IMR-90 (cell line): ENCODE results near the gene UBE2C. TPM values are rescaled to one million over a fixed set of nuclear protein-coding genes. Genes with fewer than 3 reads are reported as not detected.

Source experiments
- ATAC-seq: fragments of 200-7000 bp; cut with Tn5 transposase; 2 replicates; pipeline ENCODE4 v1.9.1; 2020; ENCODE audit warnings: low read depth, mild to moderate bottlenecking, moderate library complexity
- BruUV-seq: library from RNA; stranded (reverse); fragments of 400-500 nt; replicated peaks from 2 replicates; lab custom pipeline; 2021; lab: Mats Ljungman, UMichigan
- CTCF ChIA-PET: fragments of 300-600 bp; formaldehyde crosslinking; extraction: SDS; loops from one replicate; lab custom pipeline; 2021; ENCODE audit warnings: antibody characterized with exemption; lab: Yijun Ruan, JAX
- POLR2A ChIA-PET: fragments of 300-600 bp; sonication (Branson Sonifier 250); formaldehyde crosslinking; loops from one replicate; lab custom pipeline; 2022; ENCODE audit warnings: antibody characterized with exemption; ENCODE audit not compliant: unreplicated experiment; lab: Charles Lee
- DNase-seq: peaks from one replicate; pipeline ENCODE4 v3.0.0; 2013
- H2AFZ ChIP-seq: replicated peaks from 2 replicates; pipeline ENCODE3; 2013; ENCODE audit warnings: low read length, mild to moderate bottlenecking; ENCODE audit not compliant: poor library complexity
- H2AK5ac ChIP-seq: 2 replicates; pipeline ENCODE4 v1.6.1; 2013; ENCODE audit warnings: low read depth, low read length, inconsistent platforms
- H2AK9ac ChIP-seq: replicated peaks from 2 replicates; pipeline ENCODE3; 2013; ENCODE audit warnings: mild to moderate bottlenecking, low read depth, low read length, moderate library complexity; ENCODE audit not compliant: poor library complexity
- H2BK120ac ChIP-seq: 2 replicates; pipeline ENCODE4 v1.6.1; 2013; ENCODE audit warnings: low read depth, low read length, inconsistent platforms
- H2BK15ac ChIP-seq: 3 replicates; pipeline ENCODE4 v1.6.1; 2013; ENCODE audit warnings: low read depth, low read length, inconsistent platforms
- H2BK20ac ChIP-seq: 2 replicates; pipeline ENCODE4 v1.6.1; 2013; ENCODE audit warnings: low read depth, mild to moderate bottlenecking, inconsistent platforms, low read length, moderate library complexity
- H2BK5ac ChIP-seq: 2 replicates; pipeline ENCODE4 v1.6.1; 2013; ENCODE audit warnings: mild to moderate bottlenecking, low read depth, low read length, inconsistent platforms; ENCODE audit not compliant: poor library complexity, severe bottlenecking
- H3K14ac ChIP-seq: replicated peaks from 2 replicates; pipeline ENCODE4 v1.6.1; 2013; ENCODE audit warnings: low read depth, low read length, inconsistent platforms
- H3K18ac ChIP-seq: 2 replicates; pipeline ENCODE4 v1.6.1; 2013; ENCODE audit warnings: low read depth, low read length, control low read depth
- H3K23ac ChIP-seq: 2 replicates; pipeline ENCODE4 v1.6.1; 2013; ENCODE audit warnings: low read depth, low read length, inconsistent platforms
- H3K27ac ChIP-seq: 2 replicates; pipeline ENCODE4 v1.5.1; 2013; ENCODE audit warnings: mild to moderate bottlenecking, control low read depth, low read length; ENCODE audit not compliant: insufficient read depth
- H3K27me3 ChIP-seq: 2 replicates; pipeline ENCODE4 v1.6.1; 2013; ENCODE audit warnings: low read length; ENCODE audit not compliant: control insufficient read depth, insufficient read depth
- H3K36me3 ChIP-seq: 2 replicates; pipeline ENCODE4 v1.6.1; 2013; ENCODE audit warnings: low read length, mixed read lengths; ENCODE audit not compliant: control insufficient read depth, insufficient read depth
- H3K4ac ChIP-seq: 2 replicates; pipeline ENCODE4 v1.6.1; 2013; ENCODE audit warnings: low read depth, low read length, inconsistent platforms
- H3K4me1 ChIP-seq: 2 replicates; pipeline ENCODE4 v1.6.1; 2013; ENCODE audit warnings: low read length, mixed read lengths; ENCODE audit not compliant: control insufficient read depth, insufficient read depth
- H3K4me2 ChIP-seq: 2 replicates; pipeline ENCODE4 v1.6.1; 2013; ENCODE audit warnings: low read depth, mild to moderate bottlenecking, control low read depth, low read length, moderate library complexity
- H3K4me3 ChIP-seq: 2 replicates; pipeline ENCODE4 v1.5.1; 2013; ENCODE audit warnings: low read depth, mild to moderate bottlenecking, control low read depth, low read length, moderate library complexity; ENCODE audit not compliant: insufficient read depth
- H3K56ac ChIP-seq: 2 replicates; pipeline ENCODE4 v1.6.1; 2013; ENCODE audit warnings: low read length, inconsistent platforms; ENCODE audit not compliant: insufficient read depth; ENCODE audit errors: extremely low read depth
- H3K79me1 ChIP-seq, 2 experiments: 2 replicates each; pipeline ENCODE4 v1.6.1; 2013; ENCODE audit warnings: low read length in 2 of 2, inconsistent platforms in 1 of 2, low read depth in 1 of 2
- H3K9ac ChIP-seq: 2 replicates; pipeline ENCODE4 v1.6.1; 2013; ENCODE audit warnings: low read depth, low read length, control low read depth
- H3K9me1 ChIP-seq: 2 replicates; pipeline ENCODE4 v1.6.1; 2013; ENCODE audit warnings: low read length, inconsistent platforms; ENCODE audit not compliant: insufficient read depth
- H3K9me3 ChIP-seq: 2 replicates; pipeline ENCODE4 v1.6.1; 2013; ENCODE audit warnings: low read length; ENCODE audit not compliant: control insufficient read depth, insufficient read depth
- H4K20me1 ChIP-seq: 2 replicates; pipeline ENCODE4 v1.6.1; 2013; ENCODE audit warnings: low read length, inconsistent platforms; ENCODE audit not compliant: insufficient read depth
- H4K5ac ChIP-seq: 2 replicates; pipeline ENCODE4 v1.6.1; 2013; ENCODE audit warnings: mild to moderate bottlenecking, low read depth, low read length, control low read depth
- H4K8ac ChIP-seq, 2 experiments: 2 replicates each; pipeline ENCODE4 v1.6.1; 2013; ENCODE audit warnings: low read depth in 2 of 2, low read length in 2 of 2, control low read depth in 1 of 2, inconsistent platforms in 1 of 2
- H4K91ac ChIP-seq: 2 replicates; pipeline ENCODE4 v1.6.1; 2013; ENCODE audit warnings: low read depth, low read length, inconsistent platforms; ENCODE audit not compliant: insufficient read depth
- CHD1 ChIP-seq: IDR thresholded peaks from 2 replicates; pipeline ENCODE4 v1.6.1; 2012; ENCODE audit warnings: low read depth, low read length, improper control_type of control experiment
- MAFK ChIP-seq: IDR thresholded peaks from 2 replicates; pipeline ENCODE4 v1.6.1; 2012; ENCODE audit warnings: low read depth, low read length, improper control_type of control experiment
- MAZ ChIP-seq: IDR thresholded peaks from 2 replicates; pipeline ENCODE4 v1.6.1; 2012; ENCODE audit warnings: low read depth, mild to moderate bottlenecking, low read length, improper control_type of control experiment, moderate library complexity, borderline replicate concordance
- MXI1 ChIP-seq: IDR thresholded peaks from 2 replicates; pipeline ENCODE4 v1.6.1; 2012; ENCODE audit warnings: low read depth, mild to moderate bottlenecking, low read length, moderate library complexity, borderline replicate concordance
- POLR2A ChIP-seq: IDR thresholded peaks from 2 replicates; pipeline ENCODE4 v1.6.1; 2012; ENCODE audit warnings: mild to moderate bottlenecking, low read depth, low read length
- RAD21 ChIP-seq: IDR thresholded peaks from 2 replicates; pipeline ENCODE4 v1.6.1; 2012; ENCODE audit warnings: low read length, improper control_type of control experiment
- RFX5 ChIP-seq: IDR thresholded peaks from 2 replicates; pipeline ENCODE4 v1.8.0; 2012; ENCODE audit warnings: low read depth, mild to moderate bottlenecking, low read length, moderate library complexity
- WGBS, 2 experiments: methylation state at CpG; one replicate each; pipeline versions ENCODE4 v1.1.5 to v1.1.7; 2013; ENCODE audit warnings: missing lambda C conversion rate in 2 of 2; ENCODE audit not compliant: insufficient read length in 1 of 2; ENCODE audit errors: extremely low coverage in 2 of 2; 5-methylcytosine and 5-hydroxymethylcytosine counted together
- dilution Hi-C: fragments of 300-500 bp; cut with HindIII; formaldehyde crosslinking; loops from one replicate; pipeline ENCODE4 v1.14.3; 2018; ENCODE audit warnings: low sequenced_read_pairs; ENCODE audit not compliant: unreplicated experiment
- in situ Hi-C: fragments of 300-500 bp; cut with MboI; formaldehyde crosslinking; loops from 3 replicates; pipeline ENCODE4 v1.14.3; 2019; ENCODE audit warnings: low sequenced_read_pairs, inconsistent platforms, mixed read lengths
- intact Hi-C: fragments of 100-400 bp; cut with micrococcal nuclease; formaldehyde crosslinking; loops from 2 replicates; pipeline ENCODE4 v1.10.0; 2022
- polyA plus RNA-seq, 3 experiments: library from polyadenylated mRNA; depleted of rRNA; stranded (reverse); fragments of >200 nt; gene quantifications; 2 replicates each; pipeline ENCODE4 v1.2.3, GENCODE V29; 2012; ENCODE audit warnings: low replicate concordance in 1 of 3
- total RNA-seq: library from RNA; depleted of rRNA; stranded (reverse); fragments of >200 nt; gene quantifications from 2 replicates; pipeline ENCODE4 v1.2.3, GENCODE V29; 2012
- TF ChIP-seq, protein P1 (sequence below): conservative IDR thresholded peaks from 2 replicates; pipeline ENCODE4 v1.5.1; 2012; ENCODE audit warnings: mild to moderate bottlenecking, low read depth, low read length, improper control_type of control experiment
- TF ChIP-seq, protein P2 (sequence below): fragments of 150-350 bp; IDR thresholded peaks from 2 replicates; pipeline ENCODE4 v1.6.1; 2016; ENCODE audit warnings: low read depth, mild to moderate bottlenecking, low read length, moderate library complexity, borderline replicate concordance

The UBE2C gene
- total and polyA plus RNA-seq, 2 of the 4 experiments (the other 2 are of a cell fraction) = 43.4 to 120 TPM

DNA sequence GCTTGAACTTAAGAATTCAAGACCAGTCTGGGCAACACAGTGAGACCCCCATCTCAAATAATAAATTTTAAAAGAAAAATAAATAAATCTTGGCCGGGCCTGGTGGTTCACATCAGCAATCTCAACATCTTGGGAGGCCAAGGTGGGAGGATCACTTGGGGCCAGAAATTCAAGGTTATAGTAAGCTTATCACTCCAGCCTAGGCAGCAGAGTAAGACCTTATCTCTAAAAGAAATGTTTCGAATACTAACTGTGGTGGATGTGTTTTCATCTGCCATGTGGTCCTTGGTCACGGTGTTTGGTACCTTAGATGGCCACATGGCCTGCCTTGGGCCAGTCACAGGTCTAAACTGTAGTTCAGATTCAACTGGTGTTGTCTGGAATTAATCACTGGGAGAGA lies 5.8 kb downstream of the UBE2C start:
- Histone ChIP-seq H3K18ac (no peak overlapping the region), H2BK120ac (no peak overlapping the region), H3K56ac (no peak overlapping the region), H2AK5ac (peak overlapping the region; percentile 29), H3K4me1 (peaks cover 18% of the 10 kb centered on the region), H4K91ac (no peak overlapping the region), H3K27me3 (no peaks in the 10 kb centered on the region; the same call in 1 of the 2 replicates), H3K4me2 (no peak overlapping the region), H2BK5ac (no peak overlapping the region), H2AFZ (no peak overlapping the region), H3K9me3 (no peaks in the 10 kb centered on the region), H3K23ac (no peak overlapping the region), H4K8ac (no peak overlapping the region), H3K9ac (no peak overlapping the region), H3K27ac (no peak overlapping the region), H3K4ac (no peak overlapping the region), H3K9me1 (peaks cover 12% of the 10 kb centered on the region; the same call in 1 of the 2 replicates), H3K14ac (no peak overlapping the region), H2AK9ac (no peak overlapping the region), H4K20me1 (peaks cover 12% of the 10 kb centered on the region; the same call in 1 of the 2 replicates), H3K4me3 (no peak overlapping the region), H3K36me3 (no peaks in the 10 kb centered on the region; the same call in 1 of the 2 replicates), H4K5ac (no peak overlapping the region), H3K79me1 (peaks cover 19 to 32% of the 10 kb centered on the region in 2 experiments), H2BK15ac (no peak overlapping the region), H2BK20ac (no peak overlapping the region)
- TF ChIP-seq RAD21 (no peak), MXI1 (no peak), MAFK (no peak), CHD1 (no peak), MAZ (no peak), RFX5 (no peak), POLR2A (no peak)
- TF ChIP-seq, protein P1, sequence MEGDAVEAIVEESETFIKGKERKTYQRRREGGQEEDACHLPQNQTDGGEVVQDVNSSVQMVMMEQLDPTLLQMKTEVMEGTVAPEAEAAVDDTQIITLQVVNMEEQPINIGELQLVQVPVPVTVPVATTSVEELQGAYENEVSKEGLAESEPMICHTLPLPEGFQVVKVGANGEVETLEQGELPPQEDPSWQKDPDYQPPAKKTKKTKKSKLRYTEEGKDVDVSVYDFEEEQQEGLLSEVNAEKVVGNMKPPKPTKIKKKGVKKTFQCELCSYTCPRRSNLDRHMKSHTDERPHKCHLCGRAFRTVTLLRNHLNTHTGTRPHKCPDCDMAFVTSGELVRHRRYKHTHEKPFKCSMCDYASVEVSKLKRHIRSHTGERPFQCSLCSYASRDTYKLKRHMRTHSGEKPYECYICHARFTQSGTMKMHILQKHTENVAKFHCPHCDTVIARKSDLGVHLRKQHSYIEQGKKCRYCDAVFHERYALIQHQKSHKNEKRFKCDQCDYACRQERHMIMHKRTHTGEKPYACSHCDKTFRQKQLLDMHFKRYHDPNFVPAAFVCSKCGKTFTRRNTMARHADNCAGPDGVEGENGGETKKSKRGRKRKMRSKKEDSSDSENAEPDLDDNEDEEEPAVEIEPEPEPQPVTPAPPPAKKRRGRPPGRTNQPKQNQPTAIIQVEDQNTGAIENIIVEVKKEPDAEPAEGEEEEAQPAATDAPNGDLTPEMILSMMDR = no peak
- TF ChIP-seq, protein P2, sequence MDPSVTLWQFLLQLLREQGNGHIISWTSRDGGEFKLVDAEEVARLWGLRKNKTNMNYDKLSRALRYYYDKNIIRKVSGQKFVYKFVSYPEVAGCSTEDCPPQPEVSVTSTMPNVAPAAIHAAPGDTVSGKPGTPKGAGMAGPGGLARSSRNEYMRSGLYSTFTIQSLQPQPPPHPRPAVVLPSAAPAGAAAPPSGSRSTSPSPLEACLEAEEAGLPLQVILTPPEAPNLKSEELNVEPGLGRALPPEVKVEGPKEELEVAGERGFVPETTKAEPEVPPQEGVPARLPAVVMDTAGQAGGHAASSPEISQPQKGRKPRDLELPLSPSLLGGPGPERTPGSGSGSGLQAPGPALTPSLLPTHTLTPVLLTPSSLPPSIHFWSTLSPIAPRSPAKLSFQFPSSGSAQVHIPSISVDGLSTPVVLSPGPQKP = no peak
- in situ Hi-C loops (no loop called here), dilution Hi-C loops (no loop called here), intact Hi-C loops (no loop called here)
- no TSS peak for BruUV-seq
- WGBS, 2 experiments = 90% methylated on average over 2 of the region's 3 CpGs; no CpG with 5 or more reads in 1 of the 2 experiments
- CTCF ChIA-PET = no interaction called here
- no peak for ATAC-seq
- POLR2A ChIA-PET = no interaction called here
- no peak for DNase-seq
